ENCODE data around the gene BTG4.

Gene BTG4

DNA sequence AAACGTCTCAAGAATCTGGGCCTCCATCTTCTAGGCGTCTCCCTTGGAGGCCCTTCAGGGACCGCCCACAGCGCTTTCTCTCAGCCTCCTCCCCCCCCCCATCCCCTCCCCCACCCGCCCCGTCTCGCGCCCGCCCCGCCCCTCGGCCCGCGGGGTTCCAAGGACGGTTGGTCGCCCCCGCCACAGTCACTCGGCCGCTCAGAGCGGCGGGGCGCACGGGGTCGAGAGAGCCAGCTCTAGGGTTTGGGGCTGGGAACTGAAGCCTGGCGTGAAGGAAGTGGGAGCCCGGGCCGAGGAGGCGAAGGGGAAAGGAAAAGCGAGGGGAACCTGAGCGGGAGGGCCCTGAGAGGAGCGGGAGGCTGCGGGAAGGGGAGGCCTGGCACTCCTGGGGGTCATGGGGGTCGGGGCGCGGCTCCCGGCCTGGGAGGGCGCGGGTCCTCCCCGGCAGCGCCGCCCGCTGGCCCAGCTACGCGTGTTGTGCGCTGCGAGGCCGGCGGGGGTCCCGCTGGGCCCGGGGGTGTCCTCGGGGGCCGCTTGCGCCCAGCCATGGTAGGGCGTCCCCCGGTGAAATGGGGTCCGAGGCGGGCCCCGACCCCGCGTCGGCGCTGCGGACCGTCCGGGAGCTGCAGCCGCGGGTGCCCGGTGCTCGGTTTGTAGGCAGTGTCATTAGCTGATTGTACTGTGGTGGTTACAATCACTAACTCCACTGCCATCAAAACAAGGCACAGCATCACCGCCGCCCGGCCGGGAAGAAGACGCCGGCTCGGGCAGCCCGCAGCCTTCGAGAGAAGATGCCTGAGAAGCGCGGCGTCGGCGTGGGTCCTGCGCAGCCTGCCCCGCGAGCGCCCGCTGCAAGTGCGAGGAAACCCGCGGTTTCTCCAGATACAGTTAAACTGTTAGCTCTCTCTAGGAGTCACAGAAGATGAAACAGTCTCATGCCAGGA, at the start of gene BTG4:
Gene BTG4, minus strand, starts transcription at position 91 of the 944 bp plus-strand sequence. CDS start 13,610 bp downstream, outside the sequence.
- DNase-seq: peak; percentile 21

DNA sequence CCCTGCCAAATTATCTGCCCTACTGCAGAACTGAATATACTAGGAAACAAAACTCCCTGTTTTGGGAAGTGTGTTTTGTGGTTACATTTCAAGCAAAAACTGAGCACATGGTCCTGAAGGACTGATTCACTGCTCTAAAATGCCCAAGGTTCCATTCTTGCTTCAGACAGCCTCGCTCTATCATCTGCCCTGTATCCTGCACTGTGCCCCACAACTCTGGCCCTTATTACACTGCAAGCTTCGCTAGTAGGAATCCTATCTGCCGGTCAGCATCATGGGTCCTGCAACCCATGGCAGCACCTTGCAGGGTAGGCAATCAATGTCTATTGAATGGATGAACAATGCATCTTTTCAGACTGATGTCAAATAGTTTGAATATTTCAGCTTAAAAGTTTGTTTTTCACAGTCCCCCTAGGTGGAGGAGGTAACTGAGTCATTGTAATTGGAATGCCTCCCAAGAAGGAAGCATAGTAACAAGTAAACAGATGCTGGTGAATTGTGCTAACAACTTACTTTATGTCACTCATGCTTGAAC, 49.7 kb upstream of the BTG4 start:
- no peak for DNase-seq

DNA sequence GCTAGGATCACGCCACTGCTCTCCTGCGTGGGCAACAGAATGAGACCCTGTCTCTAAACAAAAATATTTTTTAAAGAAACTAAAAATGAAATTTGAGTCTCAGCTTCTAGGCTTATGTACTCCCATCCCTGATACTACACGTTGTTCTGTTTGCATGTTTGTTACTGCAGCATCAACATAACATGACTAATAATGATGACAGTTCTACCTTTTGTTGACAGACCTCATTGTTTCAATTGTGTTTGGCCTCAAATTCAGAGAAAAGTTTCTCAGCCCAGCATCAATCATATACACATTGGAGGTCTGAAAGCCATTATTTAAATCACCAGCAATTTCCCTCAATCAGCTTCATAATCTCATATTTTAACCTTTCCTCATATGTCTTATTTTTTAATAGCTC, 49.1 kb upstream of the BTG4 start:
- no peak for DNase-seq

DNA sequence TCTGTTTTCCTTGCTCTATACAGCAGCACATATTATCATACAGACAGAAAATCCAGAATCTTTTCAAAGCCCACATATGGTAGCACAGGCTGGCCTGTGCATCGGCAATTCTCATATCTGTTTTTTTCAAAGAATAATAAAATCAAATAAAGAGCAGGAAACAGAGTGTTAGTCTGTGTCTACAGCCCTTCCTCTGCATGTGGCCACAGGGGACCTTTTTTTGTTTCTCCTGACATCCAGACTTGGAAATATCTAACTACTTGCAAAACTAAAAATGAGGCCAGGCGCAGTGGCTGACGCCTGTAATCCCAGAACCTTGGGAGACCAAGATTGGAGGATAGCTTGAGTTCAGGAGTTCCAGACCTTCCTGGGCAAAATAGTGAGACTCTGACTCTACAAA, 48.6 kb upstream of the BTG4 start:
- no peak for DNase-seq

DNA sequence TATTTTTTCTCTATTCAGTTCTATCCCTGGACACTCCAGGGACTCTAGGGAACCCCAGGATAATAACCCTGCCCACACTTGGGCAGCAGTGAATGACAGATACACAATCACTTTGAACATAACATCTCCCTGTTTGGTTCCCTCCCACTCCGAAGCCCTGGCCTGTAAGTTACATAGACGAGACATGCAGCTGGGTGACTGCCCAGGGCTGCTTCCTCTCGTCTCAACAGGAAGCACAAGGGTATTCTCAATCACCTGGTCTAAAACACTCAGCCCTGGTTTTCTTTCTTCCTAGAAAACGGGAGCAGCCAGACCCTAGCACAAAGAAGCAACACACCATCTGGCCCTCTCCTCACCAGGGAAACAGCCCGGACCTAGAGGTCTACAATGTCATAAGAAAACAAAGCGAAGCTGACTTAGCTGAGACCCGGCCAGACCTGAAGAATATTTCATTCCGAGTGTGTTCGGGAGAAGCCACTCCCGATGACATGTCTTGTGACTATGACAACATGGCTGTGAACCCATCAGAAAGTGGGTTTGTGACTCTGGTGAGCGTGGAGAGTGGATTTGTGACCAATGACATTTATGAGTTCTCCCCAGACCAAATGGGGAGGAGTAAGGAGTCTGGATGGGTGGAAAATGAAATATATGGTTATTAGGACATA, 47.7 kb upstream of the BTG4 start:
- no peak for DNase-seq

DNA sequence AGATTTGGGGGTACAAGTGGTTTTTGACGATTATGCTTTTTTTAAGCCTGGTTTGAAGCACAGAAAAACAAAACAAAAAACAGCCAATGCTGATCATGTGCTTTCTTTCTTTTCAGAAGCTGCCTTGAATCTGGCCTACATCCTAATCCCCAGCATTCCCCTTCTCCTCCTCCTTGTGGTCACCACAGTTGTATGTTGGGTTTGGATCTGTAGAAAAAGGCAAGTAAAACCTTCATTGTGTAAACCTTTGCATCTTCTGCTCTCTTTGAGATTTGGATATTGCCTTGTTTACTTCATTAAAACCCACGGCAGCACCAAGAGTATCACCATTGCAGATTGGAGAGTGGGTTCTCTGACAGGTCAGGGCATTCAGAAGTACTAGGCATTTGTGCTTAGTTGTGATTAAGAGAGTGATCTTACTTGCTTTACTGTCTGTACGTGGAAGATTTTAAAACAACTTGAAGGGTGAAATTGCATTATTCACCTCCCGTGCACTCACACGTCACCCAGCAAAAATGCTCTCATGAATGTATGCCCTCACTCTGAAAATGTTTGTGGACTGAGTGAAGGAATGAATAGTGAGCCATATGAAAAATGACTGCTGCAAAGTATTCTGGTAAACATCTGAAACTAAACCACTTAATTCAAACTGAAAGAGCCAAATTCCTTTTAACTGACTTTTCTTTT, 45.4 kb upstream of the BTG4 start:
- no peak for DNase-seq

DNA sequence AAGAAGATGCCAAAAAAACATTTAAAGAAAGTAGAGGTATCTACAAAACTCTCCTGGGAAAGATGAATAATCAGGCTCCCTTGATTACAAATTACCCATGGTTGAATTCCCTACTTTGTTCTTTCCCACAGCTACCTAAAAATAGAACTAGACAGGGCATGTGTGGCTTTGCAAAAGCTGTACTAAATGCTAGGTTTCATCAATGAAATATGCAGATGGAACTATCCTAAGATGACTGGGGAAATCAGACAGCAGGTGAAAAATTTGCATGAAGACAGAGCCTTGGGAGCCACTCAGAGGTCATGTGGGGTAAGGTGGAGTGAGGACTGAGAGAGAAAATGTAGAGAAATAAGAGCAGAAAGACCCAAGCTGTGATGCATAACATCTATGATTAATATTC, 43.1 kb upstream of the BTG4 start:
- DNase-seq: no peak

DNA sequence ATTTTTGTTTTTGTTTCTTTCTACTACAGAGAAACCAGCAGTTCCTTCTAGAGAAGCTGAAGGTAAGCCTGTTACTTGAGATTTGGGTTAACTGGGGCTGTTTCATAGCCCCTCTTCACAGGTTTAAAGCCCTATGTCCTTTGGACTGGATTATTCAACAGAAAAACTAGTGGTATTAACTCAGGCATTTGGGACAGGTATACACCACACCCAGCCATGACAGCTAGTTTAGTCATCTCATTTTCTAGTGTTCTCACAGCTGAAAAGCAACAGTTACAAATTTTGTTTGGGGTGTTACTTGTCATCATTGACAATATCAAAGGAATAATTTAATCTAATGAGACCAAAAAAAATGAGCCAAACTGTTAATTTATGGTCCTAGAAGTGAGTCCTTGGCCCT, 42.3 kb upstream of the BTG4 start:
- no peak for DNase-seq

DNA sequence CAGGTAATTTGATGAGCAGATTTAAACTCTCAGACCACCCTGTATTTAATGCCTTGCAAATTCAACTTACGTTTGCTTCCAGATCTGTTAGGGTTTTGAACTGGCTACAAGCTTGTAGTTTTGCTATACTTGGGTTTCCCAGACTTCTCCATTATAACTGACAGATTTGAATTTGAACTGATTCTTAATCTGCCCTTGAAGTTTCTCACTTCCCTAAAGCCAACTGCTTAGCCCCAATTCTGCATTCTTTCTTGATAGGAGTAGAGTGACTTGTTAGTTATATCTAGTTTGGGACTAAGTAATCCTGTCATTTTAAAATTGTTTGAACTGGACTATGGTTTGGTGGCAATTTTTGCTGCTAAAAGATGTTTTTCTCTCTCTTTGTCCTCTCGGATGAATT, 38.1 kb upstream of the BTG4 start:
- no peak for DNase-seq

DNA sequence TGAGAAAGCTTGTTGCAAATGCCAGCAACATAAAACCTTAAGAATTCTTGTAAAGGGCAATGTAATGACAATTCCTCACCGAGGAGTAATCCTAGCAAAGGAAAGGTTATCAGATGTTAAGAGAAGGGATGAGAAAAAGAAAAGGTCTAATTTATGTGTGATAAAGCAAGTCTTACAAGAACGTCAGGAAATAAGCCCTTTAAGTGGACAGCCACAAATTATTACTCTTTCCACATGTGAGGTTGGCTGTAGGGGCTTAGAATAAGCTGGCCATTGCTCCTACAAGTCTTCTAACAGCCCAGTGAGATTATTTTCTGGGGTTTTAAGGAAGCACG, 37.6 kb upstream of the BTG4 start:
- DNase-seq: no peak

DNA sequence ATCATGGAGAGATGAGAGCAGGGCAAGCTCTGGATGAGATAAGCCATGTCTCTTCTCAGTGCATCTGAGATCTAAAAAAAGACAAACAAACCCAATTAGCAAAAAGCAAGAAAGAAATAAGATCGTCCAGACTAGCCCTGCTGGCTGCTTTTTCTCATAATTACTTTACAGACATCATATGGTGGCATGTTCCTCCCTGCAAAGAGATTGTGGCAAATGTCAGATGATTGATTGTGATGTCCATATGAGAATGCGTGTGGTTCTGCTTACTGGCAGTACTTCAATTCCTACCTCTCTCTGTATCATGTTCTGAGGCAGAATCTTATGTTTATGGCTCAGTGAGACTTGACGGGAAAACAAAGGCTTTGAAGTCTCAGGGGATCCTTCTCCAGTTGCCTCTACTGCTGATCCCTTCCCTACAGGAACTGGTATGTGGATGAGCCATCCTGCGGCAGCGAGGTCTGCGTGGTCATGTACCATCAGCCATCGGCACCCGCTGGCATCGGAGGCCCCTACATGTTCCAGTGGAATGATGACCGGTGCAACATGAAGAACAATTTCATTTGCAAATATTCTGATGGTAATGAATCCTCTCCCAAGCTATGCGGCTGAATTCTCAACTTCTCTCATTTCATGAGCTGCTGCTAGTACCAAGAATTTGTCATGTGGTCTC, 37.1 kb upstream of the BTG4 start:
- DNase-seq: no peak

DNA sequence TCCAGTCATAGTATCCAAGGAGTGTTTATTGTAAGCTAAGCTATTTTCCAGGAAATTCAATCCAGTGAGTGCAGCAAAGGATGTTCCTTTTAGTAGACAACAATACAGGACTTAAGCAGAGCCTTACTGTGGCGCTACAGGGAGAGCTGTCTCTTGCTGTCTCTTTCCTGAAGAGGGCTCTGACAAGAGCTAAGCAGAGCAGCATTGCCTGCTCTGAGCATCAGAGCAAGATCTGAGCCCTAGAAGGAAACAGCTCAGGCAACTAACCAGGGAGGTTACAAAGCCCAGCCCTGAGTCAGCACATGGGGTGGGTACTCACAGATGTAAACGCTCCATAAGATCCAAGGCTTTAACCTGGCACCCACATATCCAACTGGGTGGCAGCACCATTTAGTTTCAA, 36.3 kb upstream of the BTG4 start:
- DNase-seq: no peak

DNA sequence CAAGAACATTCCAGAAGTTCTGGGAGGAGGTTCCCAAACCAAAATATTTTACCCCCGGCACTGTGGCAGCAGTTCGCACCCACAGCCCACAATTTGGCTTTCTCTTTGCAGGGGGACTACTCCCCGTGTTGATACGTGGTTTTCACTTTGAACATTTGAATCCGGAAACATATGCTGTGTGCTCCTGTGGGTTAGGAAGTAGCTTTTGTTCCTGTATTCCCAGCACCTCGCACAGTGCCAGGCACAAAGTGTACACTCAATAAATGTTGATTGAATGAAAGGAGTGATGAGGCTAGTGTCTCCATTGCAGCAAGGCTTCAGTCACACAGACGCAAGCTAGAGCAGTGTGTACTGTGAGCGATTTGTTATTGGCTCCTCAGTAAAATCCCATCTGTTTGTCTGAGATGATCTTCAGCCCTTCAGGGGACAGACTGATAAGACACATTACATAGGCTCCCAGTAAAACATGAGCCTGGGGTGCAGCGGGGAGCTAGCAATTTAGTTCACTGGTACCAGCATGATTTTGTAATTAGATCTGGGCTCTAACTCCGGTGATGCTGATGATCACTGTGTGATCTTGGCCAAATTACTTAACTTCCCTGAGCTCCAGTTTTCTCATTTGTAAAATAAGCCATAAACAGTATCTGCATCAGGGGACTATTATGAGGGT, 30.6 kb upstream of the BTG4 start:
- DNase-seq: no peak

DNA sequence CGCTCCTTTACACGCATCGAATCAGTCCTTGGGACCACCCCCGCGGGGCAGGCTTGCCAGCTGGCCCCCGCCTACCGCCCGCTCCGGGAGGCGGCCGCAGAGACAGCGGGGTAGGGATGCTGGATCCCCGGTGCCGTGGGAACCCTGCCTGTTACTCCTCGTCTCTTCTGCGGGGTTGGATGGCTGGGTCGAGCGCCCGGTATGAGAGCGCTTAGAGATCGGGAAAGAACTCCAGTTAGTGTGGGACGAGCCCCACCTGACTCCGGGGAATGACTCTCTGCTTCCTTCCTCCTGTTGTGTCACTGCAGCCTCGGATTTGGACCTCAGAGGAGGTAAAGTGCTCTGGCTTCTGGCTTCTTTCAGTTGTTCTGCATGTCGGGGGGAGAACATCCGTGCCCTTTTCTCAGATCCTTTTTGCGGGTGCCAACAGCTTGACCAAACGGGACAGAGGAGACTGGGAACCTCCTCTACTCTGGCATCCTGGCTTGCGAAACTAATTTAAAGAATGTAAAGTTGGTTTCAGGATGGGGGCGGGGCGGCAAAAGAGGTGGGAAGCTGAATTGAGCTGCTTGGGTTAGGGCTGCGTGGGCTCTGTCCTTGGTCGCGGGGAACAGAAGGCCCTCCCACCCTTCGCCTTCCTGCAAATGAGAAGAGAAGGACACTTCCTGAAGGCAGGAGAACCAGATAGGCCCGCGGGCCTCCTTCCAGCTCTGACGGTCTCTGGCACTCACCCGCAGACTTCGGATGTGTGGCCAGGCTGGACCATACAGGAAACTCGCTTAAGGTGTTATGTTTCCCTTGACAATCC, 29.3 kb upstream of the BTG4 start:
- DNase-seq: no peak

DNA sequence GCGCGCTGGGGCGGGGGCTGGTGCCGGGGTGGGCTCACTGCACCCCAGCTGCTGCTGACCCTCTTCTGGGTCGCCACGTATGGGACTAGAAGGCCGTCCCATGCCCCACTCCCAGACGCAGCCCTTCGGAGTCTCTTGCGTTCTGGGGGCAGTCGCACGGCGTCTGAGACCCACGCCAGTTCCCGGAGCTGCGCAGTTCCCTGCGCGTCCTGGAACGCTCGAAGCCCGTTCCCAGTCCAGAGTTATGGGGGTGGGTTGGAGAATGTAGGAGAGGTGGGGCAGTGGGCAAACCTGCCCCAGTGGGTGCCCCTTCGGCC, 28.7 kb upstream of the BTG4 start:
- no peak for DNase-seq

DNA sequence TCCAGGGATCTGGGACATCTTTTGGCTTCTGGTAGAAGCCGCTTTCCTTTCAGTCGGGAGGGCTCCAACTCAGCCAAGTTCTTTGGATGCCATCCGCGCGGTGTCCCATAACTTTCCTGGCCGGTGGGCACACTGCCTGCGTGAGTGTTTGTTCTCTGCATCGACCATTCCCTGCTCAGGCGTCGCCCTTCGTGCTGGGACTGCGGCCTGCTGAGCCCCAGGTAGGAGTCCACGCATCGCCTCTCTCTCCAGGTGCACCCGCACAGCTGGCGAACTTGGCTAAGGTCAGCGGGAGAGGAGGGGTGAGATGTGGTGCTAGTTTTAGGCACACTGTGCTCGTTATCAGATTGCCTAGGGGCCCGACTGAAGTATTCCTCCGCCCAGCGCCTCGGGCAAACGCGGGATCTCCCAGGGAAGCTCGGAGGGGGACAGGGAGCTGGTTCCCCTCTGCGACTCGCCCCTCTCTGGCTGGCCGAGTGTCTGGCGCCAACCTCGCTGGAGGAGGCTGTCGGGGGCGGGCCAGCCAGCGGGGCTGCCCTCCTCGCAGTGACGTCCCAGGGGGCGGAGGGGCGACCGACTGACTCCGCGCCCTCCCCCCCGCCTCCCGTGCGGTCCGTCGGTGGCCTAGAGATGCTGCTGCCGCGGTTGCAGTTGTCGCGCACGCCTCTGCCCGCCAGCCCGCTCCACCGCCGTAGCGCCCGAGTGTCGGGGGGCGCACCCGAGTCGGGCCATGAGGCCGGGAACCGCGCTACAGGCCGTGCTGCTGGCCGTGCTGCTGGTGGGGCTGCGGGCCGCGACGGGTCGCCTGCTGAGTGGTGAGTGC, 28.1 kb upstream of the BTG4 start, which contains the start of gene LAYN:
Gene LAYN, plus strand, starts transcription at position 607 of the 823 bp plus-strand sequence. Its CDS starts 124 bp downstream, at position 731.
- DNase-seq: peak; percentile 14

DNA sequence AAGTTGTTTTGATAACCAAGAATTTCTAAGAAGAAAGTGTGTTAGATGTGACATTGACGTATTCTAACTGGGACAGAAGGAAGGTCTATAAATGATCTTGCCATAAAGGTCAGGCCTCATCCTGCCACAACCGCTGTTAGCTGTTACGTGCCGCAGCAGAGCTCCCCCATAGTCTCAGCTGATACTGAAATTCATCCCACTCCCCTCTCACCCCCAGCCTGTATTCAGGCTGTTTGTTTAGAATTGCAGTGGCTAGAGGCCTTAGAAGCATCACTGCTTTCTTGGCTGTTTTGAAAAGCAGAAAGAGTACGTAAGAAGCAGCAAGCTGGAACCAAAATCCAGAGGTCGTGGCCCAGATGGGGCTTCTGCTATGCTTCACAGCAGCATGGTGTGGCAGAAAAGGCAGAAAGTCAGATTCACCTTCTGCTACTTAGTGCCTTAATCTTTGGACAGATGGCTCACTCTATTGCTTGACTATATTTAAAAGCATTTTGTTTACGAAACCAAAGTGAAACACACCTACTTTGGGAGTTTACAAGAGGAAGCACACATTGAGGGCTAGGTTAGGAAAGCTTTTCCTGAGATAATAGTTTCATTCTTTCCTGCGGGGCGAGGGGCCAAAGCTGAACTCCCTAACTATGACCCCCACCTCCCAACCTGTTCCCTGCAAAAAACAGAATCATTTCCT, 27.4 kb upstream of the BTG4 start:
- DNase-seq: no peak

DNA sequence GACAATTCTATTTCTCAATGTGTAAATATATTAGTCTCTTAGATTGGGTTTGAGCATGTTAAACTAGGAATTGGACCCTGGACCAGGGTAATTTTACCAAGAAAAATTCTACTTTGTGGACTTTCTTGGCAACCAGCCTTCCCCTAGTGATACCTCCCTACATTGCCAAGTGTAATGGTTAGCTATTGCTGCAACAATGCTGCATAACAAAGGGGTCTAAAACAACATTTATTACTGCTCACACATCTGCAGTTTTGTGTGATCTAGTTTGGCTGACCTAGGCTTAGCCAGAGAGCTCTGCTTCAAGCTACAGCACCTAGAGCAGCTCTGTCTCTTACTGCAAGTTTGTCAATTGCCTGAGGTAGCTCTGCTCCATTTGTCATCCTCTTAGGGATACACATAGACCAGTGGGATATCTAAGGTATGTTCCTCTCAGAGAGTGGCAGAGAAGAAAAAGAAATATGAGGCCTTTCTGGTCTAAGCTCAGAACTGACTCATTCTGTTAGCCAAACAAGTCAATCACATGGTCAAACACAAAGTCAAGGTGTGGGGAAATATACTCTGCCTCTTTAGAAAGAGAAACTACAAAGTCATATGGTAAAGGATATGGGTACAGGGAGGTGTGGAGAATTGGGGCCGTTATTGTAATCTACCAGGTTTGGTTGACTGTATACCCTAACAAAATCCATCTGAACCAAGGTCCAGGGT, 26.4 kb upstream of the BTG4 start:
- DNase-seq: peak; percentile 38

DNA sequence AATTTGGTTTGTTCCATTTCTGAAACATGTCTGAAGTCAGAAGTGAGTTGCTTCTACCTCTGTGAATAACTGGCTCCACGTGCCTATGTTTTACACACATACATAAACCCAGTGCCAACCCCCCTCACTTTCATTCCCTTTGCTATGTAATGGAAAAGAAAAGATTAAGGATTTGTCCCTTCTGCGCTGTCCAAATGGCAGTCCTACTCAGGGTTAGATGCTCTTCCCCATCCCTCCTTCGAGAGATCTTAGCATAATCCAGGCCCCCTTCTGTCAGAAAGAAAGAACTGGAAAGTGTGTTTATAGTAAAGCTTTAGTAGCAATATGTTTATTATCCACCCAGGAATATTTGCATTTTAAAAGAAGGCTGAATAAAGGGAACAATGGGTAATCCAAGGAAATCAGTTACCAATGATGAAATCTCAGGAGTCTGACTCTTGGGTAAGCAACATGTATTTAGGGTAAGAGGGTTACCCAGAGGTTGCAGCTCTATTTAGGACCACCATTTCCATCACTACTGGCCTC, 25.2 kb upstream of the BTG4 start:
- no peak for DNase-seq
